ENCODE data around the gene TOLLIP.

TOLLIP gene

GRCh38 chr11:1228101-1228821 lies 81.2 kb downstream of the TOLLIP start:
- no peak overlapping the region for H3K9ac ChIP-seq (ENCODE audit: low read depth, low read length)
- H3K36me3 ChIP-seq (ENCODE audit: insufficient read depth, low read depth, low read length), result no peaks in the 10 kb centered on the region
- no peak overlapping the region for H3K27ac ChIP-seq (ENCODE audit: low read length)
- H3K9me3 ChIP-seq (ENCODE audit: insufficient read depth, low read depth, low read length), result no peaks in the 10 kb centered on the region
- H3K27me3 ChIP-seq (ENCODE audit: insufficient read depth, low read length), result no peaks in the 10 kb centered on the region
- H3K4me1 ChIP-seq (ENCODE audit: insufficient read depth, low read length), result no peaks in the 10 kb centered on the region
- no peak overlapping the region for H3K4me3 ChIP-seq (ENCODE audit: low read length)

- H3K9me3 ChIP-seq (ENCODE audit: insufficient read depth, low read depth, low read length), result no peaks in the 10 kb centered on the region
- no peak overlapping the region for H3K27ac ChIP-seq (ENCODE audit: low read length)
- no peaks in the 10 kb centered on the region for H3K4me1 ChIP-seq (ENCODE audit: insufficient read depth, low read length)
- no peak overlapping the region for H3K9ac ChIP-seq (ENCODE audit: low read depth, low read length)
- no peak overlapping the region for H3K4me3 ChIP-seq (ENCODE audit: low read length)
- no peaks in the 10 kb centered on the region for H3K36me3 ChIP-seq (ENCODE audit: insufficient read depth, low read depth, low read length)
- H3K27me3 ChIP-seq (ENCODE audit: insufficient read depth, low read length), result no peaks in the 10 kb centered on the region
Observed at GRCh38 chr11:1227551-1228100, 81.8 kb downstream of the TOLLIP start.

- Histone ChIP-seq H3K27me3 (ENCODE audit: insufficient read depth, low read length) (no peaks in the 10 kb centered on the region), H3K27ac (ENCODE audit: low read length) (no peak overlapping the region), H3K9me3 (ENCODE audit: insufficient read depth, low read depth, low read length) (no peaks in the 10 kb centered on the region), H3K36me3 (ENCODE audit: insufficient read depth, low read depth, low read length) (no peaks in the 10 kb centered on the region), H3K4me1 (ENCODE audit: insufficient read depth, low read length) (no peaks in the 10 kb centered on the region), H3K9ac (ENCODE audit: low read depth, low read length) (no peak overlapping the region), H3K4me3 (ENCODE audit: low read length) (no peak overlapping the region)
Observed at GRCh38 chr11:1226986-1227550, 82.4 kb downstream of the TOLLIP start.

GRCh38 chr11:1226226-1226985 lies 83.0 kb downstream of the TOLLIP start:
- no peak overlapping the region for H3K4me3 ChIP-seq (ENCODE audit: low read length)
- H3K4me1 ChIP-seq (ENCODE audit: insufficient read depth, low read length), result no peaks in the 10 kb centered on the region
- H3K9ac ChIP-seq (ENCODE audit: low read depth, low read length), result no peak overlapping the region
- no peaks in the 10 kb centered on the region for H3K36me3 ChIP-seq (ENCODE audit: insufficient read depth, low read depth, low read length)
- no peaks in the 10 kb centered on the region for H3K9me3 ChIP-seq (ENCODE audit: insufficient read depth, low read depth, low read length)
- no peak overlapping the region for H3K27ac ChIP-seq (ENCODE audit: low read length)
- no peaks in the 10 kb centered on the region for H3K27me3 ChIP-seq (ENCODE audit: insufficient read depth, low read length)

GRCh38 chr11:1225386-1226225 lies 83.8 kb downstream of the TOLLIP start:
- H3K27ac ChIP-seq (ENCODE audit: low read length), result no peak overlapping the region
- H3K27me3 ChIP-seq (ENCODE audit: insufficient read depth, low read length), result no peaks in the 10 kb centered on the region
- H3K9me3 ChIP-seq (ENCODE audit: insufficient read depth, low read depth, low read length), result no peaks in the 10 kb centered on the region
- no peak overlapping the region for H3K9ac ChIP-seq (ENCODE audit: low read depth, low read length)
- H3K4me3 ChIP-seq (ENCODE audit: low read length), result no peak overlapping the region
- no peaks in the 10 kb centered on the region for H3K36me3 ChIP-seq (ENCODE audit: insufficient read depth, low read depth, low read length)
- no peaks in the 10 kb centered on the region for H3K4me1 ChIP-seq (ENCODE audit: insufficient read depth, low read length)

GRCh38 chr11:1224491-1225385 lies 84.7 kb downstream of the TOLLIP start:
- no peaks in the 10 kb centered on the region for H3K4me1 ChIP-seq (ENCODE audit: insufficient read depth, low read length)
- no peak overlapping the region for H3K27ac ChIP-seq (ENCODE audit: low read length)
- no peaks in the 10 kb centered on the region for H3K27me3 ChIP-seq (ENCODE audit: insufficient read depth, low read length)
- H3K4me3 ChIP-seq (ENCODE audit: low read length), result no peak overlapping the region
- no peak overlapping the region for H3K9ac ChIP-seq (ENCODE audit: low read depth, low read length)
- no peaks in the 10 kb centered on the region for H3K36me3 ChIP-seq (ENCODE audit: insufficient read depth, low read depth, low read length)
- H3K9me3 ChIP-seq (ENCODE audit: insufficient read depth, low read depth, low read length), result no peaks in the 10 kb centered on the region
